Natural killer cell (primary cell): ENCODE results near the gene GRK6. TPM values are rescaled to one million over a fixed set of nuclear protein-coding genes. Genes with fewer than 3 reads are reported as not detected.

ENCODE experiments used
- ATAC-seq, 3 donors: fragments of 150-1000 bp in 2 of 3; fragments of 200-7000 bp in 1 of 3; cut with Tn5 transposase; 1 replicate in 1 of 3; 2 replicates in 2 of 3; pipeline ENCODE4 v1.10.0; 2021; ENCODE audit warnings: mild to moderate bottlenecking in 2 of 3, moderate library complexity in 2 of 3
- DNase-seq, 2 donors: peaks; one replicate each; pipeline versions ENCODE4 v3.0.0 to v3.0.0-alpha.2; 2013 to 2021; ENCODE audit warnings: mixed read lengths in 1 of 2
- H3K27ac ChIP-seq: one replicate; pipeline ENCODE4 v1.5.1; 2013; ENCODE audit warnings: mild to moderate bottlenecking, low read length
- H3K27me3 ChIP-seq: one replicate; pipeline ENCODE4 v1.6.1; 2013; ENCODE audit warnings: low read length; ENCODE audit not compliant: control insufficient read depth, insufficient read depth
- H3K36me3 ChIP-seq: one replicate; pipeline ENCODE4 v1.6.1; 2013; ENCODE audit warnings: low read length; ENCODE audit not compliant: control insufficient read depth, insufficient read depth
- H3K4me1 ChIP-seq: one replicate; pipeline ENCODE4 v1.6.1; 2013; ENCODE audit warnings: low read length; ENCODE audit not compliant: control insufficient read depth, insufficient read depth
- H3K4me3 ChIP-seq: one replicate; pipeline ENCODE4 v1.5.1; 2013; ENCODE audit warnings: low read length
- H3K9me3 ChIP-seq: one replicate; pipeline ENCODE4 v1.6.1; 2013; ENCODE audit warnings: low read length; ENCODE audit not compliant: control insufficient read depth, insufficient read depth
- H3K27ac Mint-ChIP-seq, 2 donors: one replicate each; pipeline ENCODE4 v1.8.0; 2022; ENCODE audit warnings: mild to moderate bottlenecking in 2 of 2, mixed read lengths in 2 of 2, moderate library complexity in 1 of 2
- H3K27me3 Mint-ChIP-seq, 2 donors: one replicate each; pipeline ENCODE4 v1.8.0; 2022; ENCODE audit warnings: low read depth in 2 of 2, mixed read lengths in 2 of 2
- H3K36me3 Mint-ChIP-seq: one replicate; pipeline ENCODE4 v1.8.0; 2022; ENCODE audit warnings: mixed read lengths
- H3K4me1 Mint-ChIP-seq, 2 donors: one replicate each; pipeline ENCODE4 v1.8.0; 2022; ENCODE audit warnings: mixed read lengths in 2 of 2
- H3K4me3 Mint-ChIP-seq: one replicate; pipeline ENCODE4 v1.8.0; 2022; ENCODE audit warnings: mild to moderate bottlenecking, moderate library complexity, mixed read lengths
- H3K9me3 Mint-ChIP-seq, 2 donors: one replicate each; pipeline ENCODE4 v1.8.0; 2022; ENCODE audit warnings: mixed read lengths in 2 of 2
- CTCF ChIP-seq: fragments of 200-600 bp; IDR thresholded peaks from one replicate; pipeline ENCODE4 v1.8.0; 2022; ENCODE audit warnings: antibody characterized with exemption
- WGBS: methylation state at CpG from one replicate; pipeline ENCODE4 v1.1.7; 2013; ENCODE audit warnings: missing lambda C conversion rate; ENCODE audit not compliant: insufficient coverage; 5-methylcytosine and 5-hydroxymethylcytosine counted together
- intact Hi-C: fragments of 100-400 bp; cut with micrococcal nuclease; formaldehyde crosslinking; loops from one replicate; pipeline ENCODE4 v1.14.2; 2022
- total RNA-seq, 4 donors: library from RNA; stranded (reverse); fragments of 120-200 nt in 1 of 4; gene quantifications; one replicate each; pipeline versions ENCODE4 v1.2.3 to v1.2.4, GENCODE V29; 2013 to 2022

The GRK6 gene
- total RNA-seq, 3 donors from 2014 or later (not counting 1 experiment from before 2014, with no cell fraction given): 173 to 221 (median 190) TPM

GRCh38 chr5:177474846-177475562 is 48.5 kb downstream of the GRK6 start:
- Mint-ChIP-seq H3K36me3 (no peaks in the 10 kb centered on the region), H3K27me3 (peaks cover 0 to 16% of the 10 kb centered on the region in 2 donors), H3K4me1 (peaks cover 15 to 65% of the 10 kb centered on the region in 2 donors), H3K4me3 (peak overlapping the region; percentile 89), H3K27ac (peak overlapping the region in 1 of 2 donors; percentile 87), H3K9me3 (no peaks in the 10 kb centered on the region)
- no peak overlapping the region for H3K4me3 ChIP-seq
- ATAC-seq: no peak
- no peaks in the 10 kb centered on the region for H3K9me3 ChIP-seq
- H3K27me3 ChIP-seq: peaks cover 15% of the 10 kb centered on the region
- no peak overlapping the region for H3K27ac ChIP-seq
- H3K4me1 ChIP-seq: peaks cover 44% of the 10 kb centered on the region
- no peaks in the 10 kb centered on the region for H3K36me3 ChIP-seq
- TF ChIP-seq CTCF: no peak
- DNase-seq: no peak
- WGBS: 50% methylated on average over 4 of the region's 4 CpGs
- intact Hi-C loops: no loop called here

DNA sequence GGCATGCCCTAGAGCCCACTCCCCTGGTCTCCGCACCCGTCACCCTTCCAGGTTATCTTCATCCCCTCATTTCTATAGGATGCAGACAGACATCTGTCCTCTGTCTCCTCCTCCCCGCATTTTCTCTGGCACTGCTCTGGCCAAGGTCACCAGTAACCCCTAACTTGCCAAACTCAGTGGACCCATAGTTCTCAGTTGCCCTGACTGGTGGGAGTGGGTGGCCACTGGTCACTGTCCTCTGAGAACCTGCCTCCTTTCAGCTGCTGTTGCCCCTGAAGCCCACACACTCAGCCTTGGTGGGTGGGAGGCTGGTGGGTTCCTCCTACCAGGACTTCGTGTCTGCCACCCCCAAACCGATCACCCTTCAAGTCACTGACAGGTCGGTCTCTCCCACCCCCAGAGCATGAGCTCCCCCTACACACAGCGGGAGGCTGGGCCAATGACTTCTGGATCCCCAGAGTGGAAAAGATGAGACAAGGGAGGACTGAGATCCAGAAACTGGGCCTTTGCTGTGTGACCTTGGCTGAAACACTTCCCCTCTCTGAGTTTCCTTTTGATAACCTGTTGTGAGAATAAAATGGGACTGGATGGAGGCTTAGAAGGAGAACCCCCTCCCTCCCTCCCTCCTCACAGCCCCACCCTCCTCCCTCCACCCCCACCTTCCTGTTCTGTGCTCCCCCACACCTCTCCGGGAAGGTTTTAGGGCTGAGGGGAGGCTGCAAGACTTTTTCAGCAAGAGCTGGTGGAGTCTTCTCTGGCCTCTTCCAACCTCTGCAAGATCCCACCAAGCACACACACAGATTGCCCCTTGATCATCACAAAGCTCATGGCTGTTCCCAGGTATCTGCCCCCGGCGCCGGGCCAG is 49.3 kb downstream of the GRK6 start:
- Histone ChIP-seq H3K4me3 (no peak overlapping the region), H3K27me3 (peaks cover 15% of the 10 kb centered on the region), H3K4me1 (peaks cover 50% of the 10 kb centered on the region), H3K36me3 (no peaks in the 10 kb centered on the region), H3K9me3 (no peaks in the 10 kb centered on the region), H3K27ac (no peak overlapping the region)
- H3K27me3 Mint-ChIP-seq: peaks cover 0 to 16% of the 10 kb centered on the region in 2 donors
- 81% methylated on average over 9 of the region's 11 CpGs for WGBS
- no peaks in the 10 kb centered on the region for H3K36me3 Mint-ChIP-seq
- no peak for TF ChIP-seq CTCF
- H3K4me1 Mint-ChIP-seq: peaks cover 17 to 61% of the 10 kb centered on the region in 2 donors
- ATAC-seq: no peak
- no peaks in the 10 kb centered on the region for H3K9me3 Mint-ChIP-seq
- H3K4me3 Mint-ChIP-seq: peak overlapping the region; percentile 63
- intact Hi-C loops: no loop called here
- H3K27ac Mint-ChIP-seq: peak overlapping the region in 1 of 2 donors; percentile 48
- DNase-seq: no peak

DNA sequence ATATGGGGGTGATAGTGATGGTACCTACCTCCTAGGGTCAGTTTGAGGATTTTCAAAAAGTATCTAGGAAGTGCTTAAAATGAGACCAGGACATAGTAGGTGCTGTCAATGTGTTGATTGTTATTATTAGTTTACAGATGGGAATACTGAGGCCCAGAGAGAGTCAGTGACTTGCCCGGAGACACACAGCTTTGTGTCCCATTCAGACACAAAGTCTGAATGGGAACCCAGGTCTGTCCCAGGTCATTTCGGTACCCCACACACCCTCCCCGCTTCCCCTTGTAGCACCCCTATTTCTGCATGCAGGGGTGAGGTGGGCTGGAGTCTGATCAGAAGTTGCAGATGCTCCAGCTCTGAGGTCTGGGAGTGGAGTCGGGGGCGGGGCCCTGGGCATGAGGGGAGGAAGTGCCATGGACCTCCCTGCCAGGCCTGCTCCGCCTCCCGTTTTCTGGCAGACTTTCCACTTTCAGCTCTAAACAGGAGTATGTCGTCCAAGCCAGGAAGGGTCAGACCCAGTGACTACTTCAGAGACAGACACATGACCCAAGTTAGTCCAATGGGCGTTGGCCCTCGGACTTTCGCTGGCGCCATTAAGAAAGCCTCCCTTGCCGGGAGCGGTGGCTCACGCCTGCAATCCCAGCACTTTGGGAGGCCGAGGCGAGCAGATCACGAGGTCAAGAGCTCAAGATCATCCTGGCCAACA is 50.2 kb downstream of the GRK6 start:
- no peaks in the 10 kb centered on the region for H3K9me3 Mint-ChIP-seq
- ATAC-seq (no peak), DNase-seq (no peak)
- H3K4me1 Mint-ChIP-seq: peaks cover 17 to 56% of the 10 kb centered on the region in 2 donors
- Histone ChIP-seq H3K9me3 (no peaks in the 10 kb centered on the region), H3K4me3 (no peak overlapping the region), H3K36me3 (no peaks in the 10 kb centered on the region), H3K27me3 (peaks cover 15% of the 10 kb centered on the region), H3K4me1 (peaks cover 45% of the 10 kb centered on the region), H3K27ac (no peak overlapping the region)
- WGBS: 96% methylated on average over 18 of the region's 18 CpGs
- H3K27ac Mint-ChIP-seq: peak overlapping the region in 1 of 2 donors; percentile 48
- H3K4me3 Mint-ChIP-seq: no peak overlapping the region
- intact Hi-C loops: no loop called here
- peaks cover 0 to 16% of the 10 kb centered on the region in 2 donors for H3K27me3 Mint-ChIP-seq
- no peaks in the 10 kb centered on the region for H3K36me3 Mint-ChIP-seq
- TF ChIP-seq CTCF: no peak
